Endothelial cell of umbilical vein (primary cell): ENCODE results near the gene CPSF3. TPM values are rescaled to one million over a fixed set of nuclear protein-coding genes. Genes with fewer than 3 reads are reported as not detected.

ENCODE experiments used
- BruUV-seq: library from RNA; stranded (reverse); fragments of 400-500 nt; replicated peaks from 2 replicates; lab custom pipeline; 2021; lab: Mats Ljungman, UMichigan
- CTCF ChIA-PET: fragments of 300-600, 350-600 bp; sonication (Branson Sonifier 250); formaldehyde crosslinking; loops from one replicate; lab custom pipeline; 2021; ENCODE audit warnings: antibody characterized with exemption, inconsistent platforms; lab: Charles Lee
- POLR2A ChIA-PET: fragments of 300-600, 350-600 bp; sonication (Branson Sonifier 250); formaldehyde crosslinking; loops from one replicate; lab custom pipeline; 2021; ENCODE audit warnings: antibody characterized with exemption, inconsistent platforms; lab: Charles Lee
- DNase-seq: peaks from one replicate; pipeline ENCODE4 v3.0.0-alpha.2; 2011; ENCODE audit warnings: low read depth, low spot score
- FAIRE-seq: peaks from 2 replicates; lab custom pipeline; 2011; peaks lifted over from hg19 to GRCh38; lab: Jason Lieb, UNC
- H2AFZ ChIP-seq: 2 replicates; pipeline ENCODE4 v1.6.0; 2012; ENCODE audit warnings: low read depth, low read length, control low read depth, inconsistent platforms
- H3K27ac ChIP-seq: 2 replicates; pipeline ENCODE4 v1.5.1; 2011; ENCODE audit warnings: low read depth, mild to moderate bottlenecking, control low read depth, low read length, moderate library complexity; ENCODE audit not compliant: insufficient read depth
- H3K27me3 ChIP-seq, 2 experiments: 2 replicates each; pipeline versions ENCODE4 v1.6.0 to v1.6.1; 2011; ENCODE audit warnings: low read length in 2 of 2, mixed read lengths in 1 of 2; ENCODE audit not compliant: control insufficient read depth in 2 of 2, insufficient read depth in 2 of 2
- H3K36me3 ChIP-seq, 2 experiments: 2 replicates in 1 of 2; 3 replicates in 1 of 2; pipeline ENCODE4 v1.5.1; 2011; ENCODE audit warnings: low read length in 2 of 2, mild to moderate bottlenecking in 1 of 2, moderate library complexity in 1 of 2; ENCODE audit not compliant: control insufficient read depth in 2 of 2, insufficient read depth in 2 of 2; ENCODE audit errors: extremely low read depth in 1 of 2
- H3K4me1 ChIP-seq: 3 replicates; pipeline ENCODE4 v1.5.1; 2011; ENCODE audit warnings: mild to moderate bottlenecking, low read length; ENCODE audit not compliant: control insufficient read depth, insufficient read depth; ENCODE audit errors: extremely low read depth
- H3K4me2 ChIP-seq: 2 replicates; pipeline ENCODE4 v1.6.1; 2011; ENCODE audit warnings: low read length, control low read depth, mixed read lengths; ENCODE audit not compliant: insufficient read depth
- H3K4me3 ChIP-seq, 3 experiments: fragments of 200-600 bp in 1 of 3; sonication (generic), shearing (Covaris generic) in 1 of 3; replicated peaks in 1 of 3; 2 replicates each; pipeline ENCODE4 v1.5.1; 2011 to 2016; ENCODE audit warnings: control low read depth in 3 of 3, low read length in 3 of 3, mild to moderate bottlenecking in 2 of 3, inconsistent platforms in 1 of 3, low read depth in 1 of 3, moderate library complexity in 1 of 3; ENCODE audit not compliant: insufficient read depth in 1 of 3
- H3K79me2 ChIP-seq: 2 replicates; pipeline ENCODE4 v1.6.0; 2012; ENCODE audit warnings: low read length, inconsistent platforms; ENCODE audit not compliant: control insufficient read depth, insufficient read depth
- H3K9ac ChIP-seq: replicated peaks from 2 replicates; pipeline ENCODE3; 2011; ENCODE audit warnings: low read length, control low read depth; ENCODE audit not compliant: insufficient read depth; ENCODE audit errors: extremely low read depth
- H3K9me1 ChIP-seq: replicated peaks from 3 replicates; pipeline ENCODE4 v1.6.0; 2011; ENCODE audit warnings: mild to moderate bottlenecking, low read length; ENCODE audit not compliant: control insufficient read depth, insufficient read depth; ENCODE audit errors: extremely low read depth
- H3K9me3 ChIP-seq: replicated peaks from 2 replicates; pipeline ENCODE4 v1.5.1; 2012; ENCODE audit warnings: low read length, inconsistent platforms; ENCODE audit not compliant: control insufficient read depth, insufficient read depth
- H4K20me1 ChIP-seq: replicated peaks from 2 replicates; pipeline ENCODE3; 2011; ENCODE audit warnings: mild to moderate bottlenecking, low read length; ENCODE audit not compliant: control insufficient read depth, insufficient read depth; ENCODE audit errors: extremely low read depth
- CTCF ChIP-seq, 2 donors: IDR thresholded peaks; 1 replicate in 1 of 2; 2 replicates in 1 of 2; pipeline ENCODE4 v1.5.1; 2011; ENCODE audit warnings: low read length in 2 of 2, mild to moderate bottlenecking in 2 of 2, moderate library complexity in 2 of 2, control low read depth in 1 of 2, inconsistent platforms in 1 of 2, low read depth in 1 of 2; ENCODE audit not compliant: insufficient read depth in 1 of 2; ENCODE audit errors: extremely low read depth in 1 of 2
- EZH2 ChIP-seq: IDR thresholded peaks from 2 replicates; pipeline ENCODE4 v1.6.1; 2012; ENCODE audit warnings: borderline replicate concordance, low read depth, mild to moderate bottlenecking, moderate library complexity, low read length, inconsistent platforms; ENCODE audit not compliant: severe bottlenecking
- FOS ChIP-seq: IDR thresholded peaks from 2 replicates; pipeline ENCODE4 v1.6.1; 2011; ENCODE audit warnings: mild to moderate bottlenecking, low read length, moderate library complexity, borderline replicate concordance; ENCODE audit not compliant: insufficient read depth
- GATA2 ChIP-seq: IDR thresholded peaks from 2 replicates; pipeline ENCODE4 v1.7.0; 2011; ENCODE audit warnings: low read depth, mild to moderate bottlenecking, moderate library complexity, mixed read lengths, low read length; ENCODE audit not compliant: insufficient read length, insufficient read depth
- JUN ChIP-seq: IDR thresholded peaks from 2 replicates; pipeline ENCODE4 v1.6.1; 2011; ENCODE audit warnings: borderline replicate concordance, low read depth; ENCODE audit not compliant: insufficient read length, insufficient read depth
- MYC ChIP-seq: IDR thresholded peaks from one replicate; pipeline ENCODE4 v1.6.1; 2011; ENCODE audit warnings: mild to moderate bottlenecking, low read depth, low read length
- POLR2A ChIP-seq: IDR thresholded peaks from 2 replicates; pipeline ENCODE4 v1.6.1; 2012; ENCODE audit warnings: low read depth, mild to moderate bottlenecking, control low read depth, low read length
- POLR2AphosphoS5 ChIP-seq: IDR thresholded peaks from 2 replicates; pipeline ENCODE4 v1.6.1; 2012; ENCODE audit warnings: low read depth, mild to moderate bottlenecking, control low read depth, low read length, moderate library complexity; ENCODE audit not compliant: insufficient read depth
- dilution Hi-C: fragments of 300-500 bp; cut with MboI; formaldehyde crosslinking; loops from one replicate; pipeline ENCODE4 v1.15.0; 2019; ENCODE audit warnings: low sequenced_read_pairs; ENCODE audit not compliant: extremely low pct_ligation_motif_present
- intact Hi-C: fragments of 100-400 bp; cut with micrococcal nuclease; formaldehyde crosslinking; loops from one replicate; pipeline ENCODE4 v1.10.0; 2022
- polyA plus RNA-seq, 4 experiments: library from polyadenylated mRNA; depleted of rRNA in 3 of 4; stranded (reverse) in 3 of 4; unstranded in 1 of 4; fragments of >200 nt; gene quantifications; 2 replicates each; pipeline versions ENCODE4 v1.2.1 to v1.2.3, GENCODE V29; 2011 to 2012; ENCODE audit warnings: missing spikeins in 1 of 4
- total RNA-seq: library from RNA; stranded (reverse); gene quantifications from 2 replicates; pipeline ENCODE4 v1.2.3, GENCODE V29; 2021
- TF ChIP-seq, protein P1 (sequence below): IDR thresholded peaks from 2 replicates; pipeline ENCODE4 v1.6.1; 2011; ENCODE audit not compliant: insufficient read depth, insufficient read length

The CPSF3 gene
- total and polyA plus RNA-seq, 2 donors (not counting 3 experiments of a cell fraction or from before 2014, with no cell fraction given) = 13.7 to 35.6 TPM

DNA sequence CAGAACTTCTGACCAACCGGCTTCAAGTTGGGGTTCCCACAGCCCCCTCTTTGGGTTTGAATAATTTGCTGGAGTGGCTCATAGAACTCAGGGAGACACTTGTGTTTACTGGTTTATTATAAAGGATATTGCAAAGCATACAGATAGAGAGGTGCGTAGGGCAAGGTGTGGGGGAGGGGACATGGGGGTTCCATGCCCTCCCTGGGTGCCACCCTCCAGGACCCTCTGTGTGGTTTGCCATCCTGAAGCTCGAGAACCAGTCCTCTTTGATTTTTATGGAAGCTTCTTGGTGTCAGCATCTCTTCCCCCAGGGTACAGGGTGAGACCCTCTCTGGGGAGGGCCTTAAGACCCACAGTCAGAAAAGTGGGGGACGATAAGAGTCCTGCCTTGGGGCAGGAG, 38.9 kb upstream of the CPSF3 start:
- DNase-seq = no peak
- Histone ChIP-seq H3K27ac (no peak overlapping the region), H3K9me3 (no peaks in the 10 kb centered on the region), H3K36me3 (peaks cover 25 to 56% of the 10 kb centered on the region in 2 experiments), H3K9ac (no peak overlapping the region), H3K79me2 (no peaks in the 10 kb centered on the region), H3K4me2 (no peak overlapping the region), H3K9me1 (no peaks in the 10 kb centered on the region), H2AFZ (no peak overlapping the region), H3K4me1 (no peaks in the 10 kb centered on the region), H3K27me3 (no peaks in the 10 kb centered on the region), H4K20me1 (no peaks in the 10 kb centered on the region), H3K4me3 (no peak overlapping the region)
- ChIA-PET CTCF (no interaction called here), POLR2A (no interaction called here)
- BruUV-seq = no TSS peak
- TF ChIP-seq, protein P1, sequence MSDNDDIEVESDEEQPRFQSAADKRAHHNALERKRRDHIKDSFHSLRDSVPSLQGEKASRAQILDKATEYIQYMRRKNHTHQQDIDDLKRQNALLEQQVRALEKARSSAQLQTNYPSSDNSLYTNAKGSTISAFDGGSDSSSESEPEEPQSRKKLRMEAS = no peak
- no peak for TF ChIP-seq POLR2A
- no peak for TF ChIP-seq MYC
- TF ChIP-seq EZH2 = no peak
- TF ChIP-seq CTCF (IDR thresholded peaks at IDR 0.05; ENCODE audit: extremely low read depth in 1 of 2, insufficient read depth in 1 of 2, low read depth in 1 of 2, low read length in 2 of 2) = no peak
- TF ChIP-seq GATA2 = no peak
- TF ChIP-seq POLR2AphosphoS5 = no peak
- no peak for TF ChIP-seq FOS
- TF ChIP-seq JUN = no peak
- FAIRE-seq = no peak
- dilution Hi-C loops (no loop called here), intact Hi-C loops (no loop called here)
